Measurements from ENCODE around the gene CEACAM3.
"Not testable (repeated sequence)": the region's sequence is repeated elsewhere in the genome, so short reads cannot be mapped to it uniquely, and the experiment has no call there.

Gene CEACAM3

GRCh38 chr19:41796362-41796761, at the start of gene CEACAM3:
CEACAM3 (plus strand) TSS chr19:41796587; CDS start chr19:41796678, 91 bp downstream.
- no peak for DNase-seq (ENCODE audit: low read depth)
- H3K4me3 ChIP-seq (ENCODE audit: low read depth, low read length): no peak within 1 kb of the TSS
- no peak for TF ChIP-seq CTCF (IDR thresholded peaks at IDR 0.05; ENCODE audit: low read depth, low read length, missing control alignments)
- in situ Hi-C loops (cut with HindIII; ENCODE audit: low sequenced_read_pairs): no loop called here

GRCh38 chr19:41746593-41747227, 49.7 kb upstream of the CEACAM3 start:
- in situ Hi-C loops (cut with HindIII; ENCODE audit: low sequenced_read_pairs): no loop called here
- DNase-seq (ENCODE audit: low read depth): peak; percentile 2

GRCh38 chr19:41748012-41748411, 48.4 kb upstream of the CEACAM3 start:
- no peak overlapping the region for H3K4me3 ChIP-seq (ENCODE audit: low read depth, low read length)

More at GRCh38 chr19:41746593-41747227, 49.7 kb upstream of the CEACAM3 start:
- TF ChIP-seq CTCF (IDR thresholded peaks at IDR 0.05; ENCODE audit: low read depth, low read length, missing control alignments): peak; percentile 55
- H3K4me3 ChIP-seq (ENCODE audit: low read depth, low read length): no peak overlapping the region

GRCh38 chr19:41750248-41751134, 45.9 kb upstream of the CEACAM3 start:
- H3K4me3 ChIP-seq (ENCODE audit: low read depth, low read length); in situ Hi-C loops (cut with HindIII; ENCODE audit: low sequenced_read_pairs); DNase-seq (ENCODE audit: low read depth): not testable (repeated sequence)

More at GRCh38 chr19:41748012-41748411, 48.4 kb upstream of the CEACAM3 start:
- no peak for DNase-seq (ENCODE audit: low read depth)
- in situ Hi-C loops (cut with HindIII; ENCODE audit: low sequenced_read_pairs): no loop called here
- no peak for TF ChIP-seq CTCF (IDR thresholded peaks at IDR 0.05; ENCODE audit: low read depth, low read length, missing control alignments)

- in situ Hi-C loops (cut with HindIII; ENCODE audit: low sequenced_read_pairs): no loop called here
- no peak overlapping the region for H3K4me3 ChIP-seq (ENCODE audit: low read depth, low read length)
- no peak for DNase-seq (ENCODE audit: low read depth)
- TF ChIP-seq CTCF (IDR thresholded peaks at IDR 0.05; ENCODE audit: low read depth, low read length, missing control alignments): peak; percentile 35
Measured at GRCh38 chr19:41753159-41753558, 43.2 kb upstream of the CEACAM3 start.

- H3K4me3 ChIP-seq (ENCODE audit: low read depth, low read length): no peak overlapping the region
- TF ChIP-seq CTCF (IDR thresholded peaks at IDR 0.05; ENCODE audit: low read depth, low read length, missing control alignments): peak; percentile 68
- DNase-seq (ENCODE audit: low read depth): no peak
- in situ Hi-C loops (cut with HindIII; ENCODE audit: low sequenced_read_pairs): no loop called here
Measured at GRCh38 chr19:41753936-41754529, 42.4 kb upstream of the CEACAM3 start.
